ENCODE measurements around the gene REL.
A peak's percentile ranks its signal among the peaks of the same experiment; 100 is the strongest.

The REL gene

GRCh38 chr2:60881047-60881932, at the start of gene REL:
REL (plus strand) TSS chr2:60881574; CDS start chr2:60881841, 267 bp downstream.
- peak; percentile 92 for DNase-seq (ENCODE audit: low read depth)
- no peak for TF ChIP-seq CTCF (IDR thresholded peaks at IDR 0.05; ENCODE audit: insufficient read depth, low read depth, low read length, missing control alignments)
- H3K4me3 ChIP-seq (ENCODE audit: low read length), result peak within 1 kb of the TSS; percentile 79

- H3K4me3 ChIP-seq (ENCODE audit: low read length), result no peak overlapping the region
- TF ChIP-seq CTCF (IDR thresholded peaks at IDR 0.05; ENCODE audit: insufficient read depth, low read depth, low read length, missing control alignments), result no peak
Measured at GRCh38 chr2:60831921-60832320, 49.5 kb upstream of the REL start.

GRCh38 chr2:60832621-60833020, 48.8 kb upstream of the REL start:
- H3K4me3 ChIP-seq (ENCODE audit: low read length), result no peak overlapping the region
- no peak for DNase-seq (ENCODE audit: low read depth)
- no peak for TF ChIP-seq CTCF (IDR thresholded peaks at IDR 0.05; ENCODE audit: insufficient read depth, low read depth, low read length, missing control alignments)

More at GRCh38 chr2:60831921-60832320, 49.5 kb upstream of the REL start:
- DNase-seq (ENCODE audit: low read depth), result no peak

- H3K4me3 ChIP-seq (ENCODE audit: low read length), result no peak overlapping the region
- no peak for TF ChIP-seq CTCF (IDR thresholded peaks at IDR 0.05; ENCODE audit: insufficient read depth, low read depth, low read length, missing control alignments)
- no peak for DNase-seq (ENCODE audit: low read depth)
Measured at GRCh38 chr2:60834270-60834717, 47.1 kb upstream of the REL start.

- no peak for DNase-seq (ENCODE audit: low read depth)
- TF ChIP-seq CTCF (IDR thresholded peaks at IDR 0.05; ENCODE audit: insufficient read depth, low read depth, low read length, missing control alignments), result no peak
- no peak overlapping the region for H3K4me3 ChIP-seq (ENCODE audit: low read length)
Measured at GRCh38 chr2:60836491-60836890, 44.9 kb upstream of the REL start.

- no peak overlapping the region for H3K4me3 ChIP-seq (ENCODE audit: low read length)
- no peak for TF ChIP-seq CTCF (IDR thresholded peaks at IDR 0.05; ENCODE audit: insufficient read depth, low read depth, low read length, missing control alignments)
- no peak for DNase-seq (ENCODE audit: low read depth)
Measured at GRCh38 chr2:60837123-60837522, 44.3 kb upstream of the REL start.

All from epithelial cell of esophagus (primary cell).